H9 (cell line): ENCODE results near the gene GPR25. TPM values are rescaled to one million over a fixed set of nuclear protein-coding genes. Genes with fewer than 3 reads are reported as not detected.

Experiments
- DNase-seq: peaks from one replicate; pipeline ENCODE4 v3.0.0-alpha.2; 2017
- H2AFZ ChIP-seq: one replicate; pipeline ENCODE4 v1.6.1; 2013; ENCODE audit warnings: mild to moderate bottlenecking, low read length, control low read depth, moderate library complexity
- H2AK5ac ChIP-seq: 2 replicates; pipeline ENCODE4 v1.6.1; 2013; ENCODE audit warnings: low read length, control low read depth, mixed read lengths; ENCODE audit not compliant: insufficient read length
- H2BK120ac ChIP-seq: one replicate; pipeline ENCODE4 v1.6.1; 2013; ENCODE audit warnings: low read depth, mild to moderate bottlenecking, low read length, control low read depth, inconsistent platforms; ENCODE audit not compliant: poor library complexity, severe bottlenecking
- H2BK12ac ChIP-seq: 2 replicates; pipeline ENCODE4 v1.6.1; 2013; ENCODE audit warnings: low read length, control low read depth, mixed read lengths, low read depth; ENCODE audit not compliant: insufficient read length
- H2BK15ac ChIP-seq: 2 replicates; pipeline ENCODE4 v1.6.1; 2013; ENCODE audit warnings: low read depth, low read length, control low read depth
- H2BK20ac ChIP-seq: one replicate; pipeline ENCODE4 v1.6.1; 2013; ENCODE audit warnings: low read depth, mild to moderate bottlenecking, low read length, control low read depth, inconsistent platforms; ENCODE audit not compliant: poor library complexity, severe bottlenecking
- H2BK5ac ChIP-seq: 2 replicates; pipeline ENCODE4 v1.6.1; 2013; ENCODE audit warnings: low read length, control low read depth, mixed read lengths; ENCODE audit not compliant: insufficient read length
- H3K14ac ChIP-seq: 2 replicates; pipeline ENCODE4 v1.6.1; 2013; ENCODE audit warnings: low read length, control low read depth; ENCODE audit not compliant: insufficient read depth
- H3K18ac ChIP-seq: 2 replicates; pipeline ENCODE4 v1.6.1; 2013; ENCODE audit warnings: low read depth, mild to moderate bottlenecking, mixed read lengths, low read length, control low read depth; ENCODE audit not compliant: insufficient read length
- H3K23ac ChIP-seq: 2 replicates; pipeline ENCODE4 v1.6.1; 2013; ENCODE audit warnings: low read length, control low read depth, mixed read lengths, low read depth; ENCODE audit not compliant: insufficient read length
- H3K23me2 ChIP-seq: 2 replicates; pipeline ENCODE4 v1.6.1; 2013; ENCODE audit warnings: low read depth, mild to moderate bottlenecking, mixed read lengths, low read length, control low read depth; ENCODE audit not compliant: insufficient read length, poor library complexity, severe bottlenecking
- H3K27ac ChIP-seq: 2 replicates; pipeline ENCODE4 v1.5.1; 2013; ENCODE audit warnings: low read length, control low read depth, mixed read lengths, low read depth; ENCODE audit not compliant: insufficient read length
- H3K27me3 ChIP-seq: 2 replicates; pipeline ENCODE4 v1.6.1; 2013; ENCODE audit warnings: low read length, control low read depth, inconsistent platforms; ENCODE audit not compliant: insufficient read depth
- H3K4ac ChIP-seq: 2 replicates; pipeline ENCODE4 v1.6.1; 2013; ENCODE audit warnings: low read depth, mild to moderate bottlenecking, control low read depth, inconsistent platforms, low read length, moderate library complexity
- H3K4me1 ChIP-seq: 2 replicates; pipeline ENCODE4 v1.6.1; 2013; ENCODE audit warnings: low read length, control low read depth, inconsistent platforms; ENCODE audit not compliant: insufficient read depth
- H3K4me2 ChIP-seq: 2 replicates; pipeline ENCODE4 v1.6.1; 2013; ENCODE audit warnings: low read length, control low read depth, mixed read lengths; ENCODE audit not compliant: insufficient read length, insufficient read depth
- H3K56ac ChIP-seq: 2 replicates; pipeline ENCODE4 v1.6.1; 2013; ENCODE audit warnings: low read depth, mild to moderate bottlenecking, mixed read lengths, low read length, control low read depth; ENCODE audit not compliant: insufficient read length
- H3K79me1 ChIP-seq: 2 replicates; pipeline ENCODE4 v1.6.1; 2013; ENCODE audit warnings: low read depth, mild to moderate bottlenecking, moderate library complexity, low read length, control low read depth, inconsistent platforms; ENCODE audit not compliant: insufficient read depth, poor library complexity, severe bottlenecking
- H3K79me2 ChIP-seq: 2 replicates; pipeline ENCODE4 v1.6.1; 2013; ENCODE audit warnings: low read length, control low read depth, inconsistent platforms; ENCODE audit not compliant: insufficient read depth
- H3K9ac ChIP-seq: 2 replicates; pipeline ENCODE4 v1.6.1; 2013; ENCODE audit warnings: low read length, control low read depth, mixed read lengths; ENCODE audit not compliant: insufficient read length; ENCODE audit errors: extremely low read depth
- H3K9me3 ChIP-seq: one replicate; pipeline ENCODE4 v1.6.1; 2013; ENCODE audit warnings: low read depth, low read length, inconsistent platforms; ENCODE audit not compliant: control insufficient read depth
- H3T11ph ChIP-seq: one replicate; pipeline ENCODE4 v1.6.1; 2013; ENCODE audit warnings: mild to moderate bottlenecking, low read length, control low read depth, inconsistent platforms
- H4K20me1 ChIP-seq: one replicate; pipeline ENCODE4 v1.6.1; 2013; ENCODE audit not compliant: control insufficient read depth, insufficient read length, insufficient read depth
- H4K5ac ChIP-seq: 2 replicates; pipeline ENCODE4 v1.6.1; 2013; ENCODE audit warnings: low read depth, mild to moderate bottlenecking, mixed read lengths, low read length, control low read depth; ENCODE audit not compliant: insufficient read length
- H4K8ac ChIP-seq: replicated peaks from 2 replicates; pipeline ENCODE4 v1.6.1; 2013; ENCODE audit warnings: low read length, control low read depth, mixed read lengths, low read depth; ENCODE audit not compliant: insufficient read length
- H4K91ac ChIP-seq: 2 replicates; pipeline ENCODE4 v1.6.1; 2013; ENCODE audit warnings: low read depth, mild to moderate bottlenecking, moderate library complexity, mixed read lengths, low read length, control low read depth; ENCODE audit not compliant: insufficient read length
- H3K27ac Mint-ChIP-seq, 3 experiments: 2 replicates in 2 of 3; 3 replicates in 1 of 3; pipeline ENCODE4 v1.8.0; 2020 to 2021; ENCODE audit warnings: mixed read lengths in 3 of 3, mild to moderate bottlenecking in 1 of 3, moderate library complexity in 1 of 3
- H3K27me3 Mint-ChIP-seq: 2 replicates; pipeline ENCODE4 v1.8.0; 2021; ENCODE audit warnings: low read depth, mild to moderate bottlenecking, moderate library complexity, mixed read lengths
- H3K36me3 Mint-ChIP-seq, 3 experiments: 2 replicates in 2 of 3; 3 replicates in 1 of 3; pipeline ENCODE4 v1.8.0; 2020 to 2021; ENCODE audit warnings: low read depth in 3 of 3, mixed read lengths in 3 of 3; ENCODE audit not compliant: insufficient read depth in 1 of 3
- H3K4me1 Mint-ChIP-seq, 2 experiments: 2 replicates each; pipeline ENCODE4 v1.8.0; 2020; ENCODE audit warnings: mixed read lengths in 2 of 2
- H3K4me3 Mint-ChIP-seq, 2 experiments: 2 replicates in 1 of 2; 3 replicates in 1 of 2; pipeline ENCODE4 v1.8.0; 2020 to 2021; ENCODE audit warnings: mild to moderate bottlenecking in 2 of 2, mixed read lengths in 2 of 2, moderate library complexity in 1 of 2
- H3K9me3 Mint-ChIP-seq, 2 experiments: 2 replicates in 1 of 2; 3 replicates in 1 of 2; pipeline ENCODE4 v1.8.0; 2020; ENCODE audit warnings: mild to moderate bottlenecking in 2 of 2, mixed read lengths in 2 of 2, moderate library complexity in 1 of 2
- WGBS: extraction: QIAGEN DNeasy Blood & Tissue Kit; methylation state at CpG from one replicate; pipeline ENCODE4 v1.1.7; 2013; ENCODE audit warnings: missing lambda C conversion rate, low lambda C conversion rate, mixed read lengths; ENCODE audit not compliant: insufficient read length; ENCODE audit errors: extremely low coverage; 5-methylcytosine and 5-hydroxymethylcytosine counted together
- total RNA-seq: library from RNA; stranded (reverse); gene quantifications from 2 replicates; pipeline ENCODE4 v1.2.1, GENCODE V29; 2021
- TF ChIP-seq, protein P1 (sequence below): fragments of 200-600 bp; sonication (generic); conservative IDR thresholded peaks from 3 replicates; pipeline ENCODE4 v1.8.0; 2021; ENCODE audit warnings: antibody characterized with exemption, mild to moderate bottlenecking

The GPR25 gene
- total RNA-seq, 1 experiment from 2014 or later = not detected

DNA sequence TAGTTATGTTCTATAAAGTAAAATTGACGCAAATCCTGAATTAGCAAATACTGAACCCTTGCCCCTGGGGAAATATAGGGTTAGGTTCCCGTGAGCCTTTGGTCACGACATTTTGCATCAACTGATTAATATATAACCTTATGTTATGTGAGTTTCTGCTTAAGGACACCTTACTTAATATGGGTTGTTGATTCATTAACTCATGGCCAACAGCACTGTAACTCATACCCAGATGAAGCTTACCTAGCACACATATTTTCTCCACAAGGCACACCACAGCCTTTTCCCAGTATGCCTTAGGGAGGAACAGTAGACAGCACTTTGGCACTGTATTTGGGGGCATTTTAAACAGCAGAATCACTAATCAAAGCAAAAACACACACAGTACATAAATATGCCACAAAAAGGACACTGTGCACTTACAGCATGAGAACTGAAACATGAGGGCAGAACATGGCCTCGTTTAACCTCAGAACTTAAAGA is 37.0 kb downstream of the GPR25 start:
- no peaks in the 10 kb centered on the region for H3K27me3 ChIP-seq
- no peaks in the 10 kb centered on the region for H3K9me3 ChIP-seq
- no peaks in the 10 kb centered on the region for H3K9me3 Mint-ChIP-seq
- no peak overlapping the region for H2AK5ac ChIP-seq
- H3K79me2 ChIP-seq = no peaks in the 10 kb centered on the region
- H3K56ac ChIP-seq = no peak overlapping the region
- H4K20me1 ChIP-seq = no peaks in the 10 kb centered on the region
- H2BK12ac ChIP-seq = no peak overlapping the region
- no peak overlapping the region for H2AFZ ChIP-seq
- H3T11ph ChIP-seq = no peak overlapping the region
- no peak overlapping the region for H4K8ac ChIP-seq
- H3K4me3 Mint-ChIP-seq = no peak overlapping the region
- H3K9ac ChIP-seq = no peak overlapping the region
- H2BK120ac ChIP-seq = no peak overlapping the region
- H4K5ac ChIP-seq = no peak overlapping the region
- H4K91ac ChIP-seq = no peak overlapping the region
- H3K23me2 ChIP-seq = no peaks in the 10 kb centered on the region
- peaks cover 34 to 66% (median 62%) of the 10 kb centered on the region in 3 experiments; a peak in 6 of 7 replicates for H3K36me3 Mint-ChIP-seq
- no peak overlapping the region for H3K27ac Mint-ChIP-seq
- H3K4ac ChIP-seq = no peak overlapping the region
- no peaks in the 10 kb centered on the region for H3K4me1 ChIP-seq
- H3K27ac ChIP-seq = no peak overlapping the region
- no peaks in the 10 kb centered on the region for H3K4me1 Mint-ChIP-seq
- H2BK15ac ChIP-seq = no peak overlapping the region
- WGBS = no CpG with 5 or more reads among the region's 4 CpGs
- no peaks in the 10 kb centered on the region for H3K79me1 ChIP-seq
- no peak overlapping the region for H3K4me2 ChIP-seq
- no peak overlapping the region for H3K23ac ChIP-seq
- TF ChIP-seq, protein P1, sequence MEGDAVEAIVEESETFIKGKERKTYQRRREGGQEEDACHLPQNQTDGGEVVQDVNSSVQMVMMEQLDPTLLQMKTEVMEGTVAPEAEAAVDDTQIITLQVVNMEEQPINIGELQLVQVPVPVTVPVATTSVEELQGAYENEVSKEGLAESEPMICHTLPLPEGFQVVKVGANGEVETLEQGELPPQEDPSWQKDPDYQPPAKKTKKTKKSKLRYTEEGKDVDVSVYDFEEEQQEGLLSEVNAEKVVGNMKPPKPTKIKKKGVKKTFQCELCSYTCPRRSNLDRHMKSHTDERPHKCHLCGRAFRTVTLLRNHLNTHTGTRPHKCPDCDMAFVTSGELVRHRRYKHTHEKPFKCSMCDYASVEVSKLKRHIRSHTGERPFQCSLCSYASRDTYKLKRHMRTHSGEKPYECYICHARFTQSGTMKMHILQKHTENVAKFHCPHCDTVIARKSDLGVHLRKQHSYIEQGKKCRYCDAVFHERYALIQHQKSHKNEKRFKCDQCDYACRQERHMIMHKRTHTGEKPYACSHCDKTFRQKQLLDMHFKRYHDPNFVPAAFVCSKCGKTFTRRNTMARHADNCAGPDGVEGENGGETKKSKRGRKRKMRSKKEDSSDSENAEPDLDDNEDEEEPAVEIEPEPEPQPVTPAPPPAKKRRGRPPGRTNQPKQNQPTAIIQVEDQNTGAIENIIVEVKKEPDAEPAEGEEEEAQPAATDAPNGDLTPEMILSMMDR = no peak
- H3K18ac ChIP-seq = no peak overlapping the region
- DNase-seq = no peak
- H2BK5ac ChIP-seq = no peak overlapping the region
- no peak overlapping the region for H2BK20ac ChIP-seq
- H3K14ac ChIP-seq = no peak overlapping the region
- no peaks in the 10 kb centered on the region for H3K27me3 Mint-ChIP-seq
